Hematopoietic multipotent progenitor cell treated with erythropoietin and hydrocortisone succinate and interleukin-3 and kit ligand, for 17 days (in vitro differentiated cells): ENCODE measurements around the gene COX6B2.

Experiments
- DNase-seq: peaks from one replicate; pipeline ENCODE4 v3.0.0-alpha.2; 2015; ENCODE audit warnings: low spot score

Gene COX6B2

DNA sequence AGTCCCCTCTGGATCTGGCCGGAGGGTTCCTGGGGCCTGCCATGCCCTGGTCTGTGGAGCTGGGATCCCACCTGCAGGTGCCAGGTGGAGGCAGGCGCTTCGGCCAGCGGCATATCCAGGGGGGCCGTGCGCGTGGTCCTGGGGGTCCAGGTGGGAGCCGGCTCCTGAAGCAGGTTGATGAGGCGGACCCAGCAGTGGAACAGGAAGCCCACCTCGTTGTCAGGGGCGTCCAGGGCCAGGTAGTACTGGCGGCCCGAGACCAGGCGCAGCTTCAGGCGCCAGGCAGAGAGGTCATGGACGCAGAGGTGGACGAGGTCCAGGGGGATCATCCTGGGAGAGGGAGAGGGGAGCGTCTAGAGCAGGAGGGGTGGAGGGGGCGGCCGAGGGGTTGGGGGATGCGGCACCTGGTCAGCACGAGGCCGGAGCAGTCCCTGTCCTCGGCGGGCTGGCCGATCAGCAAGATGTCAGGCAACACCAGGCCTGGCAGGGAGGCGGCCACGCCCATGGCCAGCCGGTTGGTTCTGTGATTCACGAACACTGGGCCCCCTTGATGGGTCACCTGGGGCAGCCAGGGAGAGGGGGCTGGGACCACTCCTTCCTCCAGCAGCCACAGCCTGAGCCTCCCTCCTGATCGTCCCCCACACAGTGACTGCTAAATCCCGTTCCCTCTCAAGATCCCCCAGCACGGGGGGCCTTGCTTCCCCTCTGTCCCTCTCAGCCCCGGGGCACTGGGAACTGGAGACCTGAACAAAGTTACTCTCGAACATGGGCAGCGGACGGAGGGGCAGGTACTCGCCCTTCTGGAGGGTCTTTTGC, 7.9 kb upstream of the COX6B2 start:
- no peak for DNase-seq

DNA sequence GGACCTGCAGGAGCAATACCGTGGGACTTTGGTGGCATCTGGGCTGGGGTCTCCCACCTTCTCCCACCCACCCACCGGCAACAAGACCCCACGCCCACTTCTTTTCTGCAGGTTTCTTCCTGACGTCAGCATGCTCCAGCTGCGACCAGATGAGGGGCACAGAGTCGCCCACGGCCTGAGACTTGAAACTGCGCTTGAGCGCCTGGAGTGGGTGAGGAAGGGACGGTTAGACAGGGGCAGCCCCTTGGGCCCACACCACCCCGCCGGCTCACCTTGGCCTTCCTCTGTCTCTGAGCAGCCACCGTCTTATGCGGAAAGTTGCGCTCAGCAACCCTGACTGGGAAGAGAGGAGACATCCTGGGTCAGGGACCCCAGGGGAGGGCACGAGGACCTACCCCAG, 6.4 kb upstream of the COX6B2 start:
- no peak for DNase-seq

DNA sequence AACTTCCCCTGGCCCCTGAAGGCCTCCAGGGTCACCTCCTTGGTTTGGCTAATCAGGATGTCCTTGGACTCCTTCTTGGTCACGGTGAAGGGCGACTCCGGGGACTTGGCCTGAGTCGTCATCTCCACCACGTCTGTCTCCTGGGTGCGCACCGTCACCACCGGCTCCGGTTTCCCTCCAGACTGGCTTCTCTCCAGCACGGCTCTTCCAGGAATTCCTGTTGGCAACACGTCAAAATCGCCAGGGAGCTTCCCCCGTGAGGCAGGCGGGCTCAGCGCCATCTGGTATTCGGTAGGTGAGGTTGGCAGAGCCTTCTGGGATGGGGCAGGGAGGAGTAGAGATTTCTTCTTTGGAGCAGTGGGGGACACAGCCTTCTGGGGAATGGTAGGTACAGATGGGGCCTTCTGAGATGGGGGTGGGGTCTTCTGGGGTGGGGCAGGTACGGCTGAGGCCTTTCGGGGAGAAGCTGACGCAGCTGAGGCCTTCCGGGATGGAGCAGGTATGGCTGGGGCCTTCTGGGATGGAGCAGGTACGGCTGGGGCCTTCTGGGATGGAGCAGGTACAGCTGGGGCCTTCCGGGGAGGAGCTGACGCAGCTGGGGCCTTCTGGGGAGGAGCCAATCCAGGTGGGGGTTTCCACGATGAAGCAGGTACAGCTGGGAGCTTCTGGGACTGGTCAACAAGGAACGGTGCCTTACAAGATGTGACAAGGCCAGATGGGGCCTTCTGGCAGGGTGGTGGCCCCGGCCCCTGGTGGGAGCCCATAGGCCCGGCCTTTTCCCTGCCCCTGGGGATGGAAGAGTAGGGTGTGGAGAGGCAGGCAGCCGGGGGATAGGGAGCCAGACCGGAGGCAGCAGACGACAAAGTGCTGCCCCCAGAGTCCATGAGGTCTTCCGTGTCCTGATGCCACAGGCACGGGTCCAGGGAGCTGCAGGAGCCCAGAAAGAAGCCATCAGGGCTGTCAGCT, 4.7 kb upstream of the COX6B2 start:
- DNase-seq = no peak

DNA sequence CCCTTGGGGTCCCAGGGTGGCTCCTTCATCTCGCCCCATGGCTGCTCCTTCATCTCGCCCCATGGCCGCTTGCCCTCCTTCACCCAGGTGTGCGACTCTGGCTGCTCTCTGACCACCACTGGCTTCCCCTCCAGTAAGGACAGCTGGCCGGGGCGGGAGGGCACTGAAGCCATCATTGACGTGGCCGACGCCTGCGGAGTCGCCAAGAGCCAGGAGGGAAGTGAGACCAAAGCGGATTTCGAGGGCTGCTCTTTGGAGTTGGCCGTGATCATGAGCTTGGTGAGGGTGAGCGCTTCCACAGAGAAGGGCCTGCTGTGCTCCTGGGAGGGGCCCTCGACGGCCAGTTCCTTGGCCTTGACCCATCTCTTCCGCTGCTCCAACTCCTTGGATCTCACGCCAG, 4.0 kb upstream of the COX6B2 start:
- DNase-seq = no peak

DNA sequence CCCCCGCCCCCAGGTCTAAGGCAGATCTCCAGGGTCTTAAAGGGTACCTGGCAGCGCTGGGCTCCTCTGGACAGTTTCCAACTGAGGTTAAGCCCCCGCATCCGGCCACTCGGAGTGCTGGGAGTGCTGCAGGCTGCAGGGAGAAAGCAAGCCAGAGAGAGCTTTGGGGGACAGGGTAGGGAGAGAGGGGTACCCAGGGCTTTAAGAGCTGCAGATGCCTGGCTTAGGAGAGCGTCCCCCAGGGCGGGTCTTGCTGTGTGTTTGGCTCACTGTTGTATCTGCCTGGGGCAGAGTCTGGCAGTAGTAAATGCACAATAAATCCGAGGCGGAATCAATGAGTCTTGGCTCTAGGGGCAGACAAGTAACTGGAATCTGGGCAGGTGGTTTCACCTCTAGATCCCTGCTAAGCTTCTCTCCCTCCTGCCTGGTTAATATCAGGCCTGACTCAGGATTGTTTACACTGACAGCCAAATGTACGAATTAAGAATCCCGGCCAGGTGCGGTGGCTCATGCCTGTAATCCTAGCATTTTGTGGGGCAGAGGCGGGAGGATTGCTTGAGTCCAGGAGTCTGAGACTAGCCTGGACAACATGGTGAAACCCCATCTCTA, 798 bp upstream of the COX6B2 start:
- DNase-seq = no peak

DNA sequence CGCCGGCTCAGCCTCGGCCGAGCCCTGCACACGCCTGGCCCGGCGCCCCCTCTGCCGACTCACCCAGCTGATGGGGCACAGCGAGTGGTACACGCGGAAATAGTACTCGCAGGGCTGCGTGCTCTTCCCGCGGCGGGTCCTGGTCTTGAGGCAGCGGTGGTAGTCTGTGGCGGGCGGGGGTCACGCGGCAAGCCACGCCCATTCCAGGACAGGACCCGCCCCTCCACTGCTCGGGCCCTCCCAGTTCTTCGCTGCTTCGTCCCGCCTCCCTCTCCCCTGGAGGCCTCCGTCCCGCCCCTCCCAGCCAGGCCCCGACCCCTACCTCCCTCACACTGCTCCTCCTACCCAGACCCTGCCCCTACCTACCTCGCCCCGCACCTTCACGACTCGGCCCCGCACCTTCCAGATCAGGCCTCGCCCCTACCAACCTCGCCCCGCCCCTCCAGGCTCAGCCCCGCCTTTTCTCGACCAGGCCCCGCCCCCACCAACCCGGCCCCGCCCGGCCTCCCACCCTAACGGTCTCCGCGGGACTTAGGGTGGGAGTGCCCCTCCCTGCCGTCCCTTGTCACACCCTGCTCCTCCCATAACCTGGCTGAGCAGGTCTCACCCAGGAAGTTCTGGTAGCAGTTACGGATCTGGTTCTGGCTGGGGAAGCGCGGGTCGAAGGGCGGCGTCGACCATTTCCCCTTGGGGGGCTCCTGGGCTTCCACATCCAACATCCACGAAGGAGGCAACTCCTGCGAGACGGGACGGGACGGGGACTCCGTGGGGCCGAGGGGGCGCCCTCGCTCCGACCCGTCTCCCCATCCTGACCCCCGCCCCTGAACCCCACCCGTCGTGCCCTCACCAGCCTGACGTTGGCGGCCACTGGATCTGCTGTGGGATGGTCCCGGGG, 469 bp downstream of the COX6B2 start:
- peak; percentile 65 for DNase-seq

DNA sequence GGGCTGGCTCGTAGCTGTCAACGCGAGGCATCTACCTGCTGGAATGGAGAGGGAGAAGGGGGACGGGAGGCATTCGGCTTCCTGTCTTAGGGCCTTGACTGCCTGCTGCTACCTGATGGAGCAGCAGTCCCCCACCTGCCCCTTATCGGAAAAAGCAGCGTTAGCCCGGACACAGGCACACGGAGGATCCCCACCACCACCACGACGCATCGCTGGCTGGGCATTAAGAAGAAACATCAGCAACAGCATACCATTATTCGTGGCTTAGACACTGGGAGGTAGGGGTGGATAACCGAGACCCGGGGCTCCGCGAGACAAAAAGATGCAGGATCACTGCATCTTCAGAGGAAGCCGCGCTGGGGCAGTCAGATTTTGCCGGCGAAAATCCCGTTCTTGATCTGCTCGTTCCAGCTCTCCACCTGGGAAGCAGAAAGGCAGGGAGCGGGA, 1.1 kb downstream of the COX6B2 start:
- no peak for DNase-seq

DNA sequence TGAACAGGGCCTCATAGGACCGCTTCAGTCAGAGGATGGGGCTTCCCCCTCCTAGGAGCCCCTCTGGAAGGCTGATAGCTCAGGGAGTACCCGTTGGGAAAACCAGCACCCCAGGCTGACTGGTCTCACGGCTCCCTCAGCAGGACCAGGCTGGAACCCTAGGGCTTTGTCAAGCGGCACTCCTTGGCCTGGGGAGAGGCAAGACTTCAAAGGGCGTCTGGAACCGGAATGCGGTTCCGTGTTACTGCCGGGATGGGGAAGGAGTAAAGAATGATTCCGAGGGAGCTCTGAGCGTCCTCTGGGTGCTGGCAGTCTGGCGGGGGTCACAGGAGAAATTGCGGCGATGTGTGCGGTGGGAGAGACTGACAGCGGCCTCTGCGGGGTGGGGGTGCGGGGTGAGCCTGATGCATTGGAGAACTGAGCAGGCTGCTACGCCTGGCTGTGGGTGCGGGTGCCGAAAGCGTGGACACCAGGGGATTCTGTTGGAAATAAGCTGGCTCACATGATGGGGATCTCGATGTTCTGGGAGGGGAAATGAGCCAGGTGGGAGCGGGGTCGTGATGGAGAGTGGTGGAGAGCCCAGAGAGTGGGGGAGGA, 1.9 kb downstream of the COX6B2 start:
- no peak for DNase-seq

DNA sequence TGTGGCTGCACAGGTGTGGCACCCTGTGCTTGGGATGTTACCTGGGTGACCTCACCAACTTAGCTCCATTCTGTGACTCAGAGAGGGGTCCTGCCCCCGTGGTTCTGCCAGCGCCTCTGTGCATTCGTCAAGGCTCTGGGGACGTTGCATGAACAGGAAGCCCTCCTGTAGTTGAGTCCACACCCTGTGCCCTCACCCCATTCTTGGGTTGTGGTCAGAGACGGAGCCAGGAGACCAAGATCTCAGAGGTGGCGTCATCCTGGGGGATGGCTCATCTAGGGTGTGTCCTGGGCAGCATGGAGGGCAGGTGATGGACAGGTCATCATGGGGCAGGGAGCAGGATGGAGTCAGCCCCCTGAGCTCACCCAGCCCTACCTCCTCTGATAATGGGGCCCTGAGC, 2.5 kb downstream of the COX6B2 start:
- DNase-seq = no peak

DNA sequence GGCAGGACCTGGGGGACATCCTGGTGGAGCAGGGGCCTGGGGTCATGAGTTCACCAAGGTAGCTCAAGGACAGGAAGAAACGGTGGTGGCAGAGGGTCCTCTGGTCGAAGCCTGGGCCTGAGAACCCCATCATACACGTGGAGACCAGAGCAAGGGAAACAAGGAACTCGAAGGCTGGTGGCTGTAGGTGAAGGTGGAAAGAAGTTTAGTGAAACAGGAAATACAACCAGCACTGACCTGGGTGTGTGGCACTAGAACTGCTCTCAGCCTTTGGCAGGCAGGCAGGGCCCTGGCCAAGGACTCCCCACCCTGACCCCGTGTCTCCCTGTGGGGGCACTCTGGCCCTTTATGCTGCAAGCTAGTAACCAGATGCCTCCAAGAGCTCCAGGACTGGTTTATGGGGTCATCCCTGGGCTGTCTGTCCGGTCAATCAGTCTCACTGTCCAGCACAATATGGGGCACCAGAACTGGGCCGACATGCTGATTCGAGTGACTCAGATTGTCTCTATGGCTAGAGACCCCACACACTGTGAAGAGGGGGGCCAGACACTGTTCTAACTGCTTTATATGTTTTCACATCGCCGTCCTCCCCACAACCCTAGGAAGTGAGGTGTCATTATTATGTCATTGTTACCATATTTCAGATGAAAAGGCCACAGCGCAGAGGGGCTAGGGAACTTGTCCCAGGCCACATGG, 3.8 kb downstream of the COX6B2 start:
- DNase-seq = no peak

DNA sequence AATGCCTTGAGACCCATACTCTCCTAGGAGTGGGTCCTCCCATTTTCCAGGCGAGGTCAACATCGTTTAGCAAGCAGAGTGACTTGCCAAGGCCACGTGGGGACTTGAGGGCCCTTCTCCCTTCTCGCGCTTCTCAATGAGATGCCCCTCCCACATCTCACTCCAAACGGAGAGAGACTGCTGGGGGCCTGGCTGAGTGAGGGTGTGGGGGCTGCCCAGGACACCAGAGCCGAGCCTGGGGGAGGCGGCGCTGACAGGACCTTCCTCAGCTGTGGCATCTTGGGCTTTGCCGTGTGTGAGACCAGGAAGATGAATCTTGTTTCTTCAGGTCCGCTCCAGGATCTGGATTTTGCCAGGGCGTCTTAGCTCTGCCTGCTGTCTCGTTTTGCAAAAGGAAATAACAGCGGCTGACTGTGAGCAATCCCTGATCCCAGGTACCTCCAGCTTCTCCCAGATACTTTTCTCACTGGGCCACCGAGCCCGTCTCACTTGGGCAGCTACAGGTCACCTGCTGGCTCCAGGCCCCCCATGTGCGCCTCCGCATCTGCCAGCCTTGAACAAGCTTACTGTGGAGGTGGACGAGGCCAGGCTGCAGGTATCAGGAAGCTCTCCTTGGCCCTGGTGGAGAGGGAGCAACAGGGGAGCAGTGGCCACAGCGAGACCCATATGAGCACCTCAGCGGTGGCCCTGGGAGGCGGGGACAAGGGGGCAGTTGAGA, 6.0 kb downstream of the COX6B2 start:
- DNase-seq = no peak

DNA sequence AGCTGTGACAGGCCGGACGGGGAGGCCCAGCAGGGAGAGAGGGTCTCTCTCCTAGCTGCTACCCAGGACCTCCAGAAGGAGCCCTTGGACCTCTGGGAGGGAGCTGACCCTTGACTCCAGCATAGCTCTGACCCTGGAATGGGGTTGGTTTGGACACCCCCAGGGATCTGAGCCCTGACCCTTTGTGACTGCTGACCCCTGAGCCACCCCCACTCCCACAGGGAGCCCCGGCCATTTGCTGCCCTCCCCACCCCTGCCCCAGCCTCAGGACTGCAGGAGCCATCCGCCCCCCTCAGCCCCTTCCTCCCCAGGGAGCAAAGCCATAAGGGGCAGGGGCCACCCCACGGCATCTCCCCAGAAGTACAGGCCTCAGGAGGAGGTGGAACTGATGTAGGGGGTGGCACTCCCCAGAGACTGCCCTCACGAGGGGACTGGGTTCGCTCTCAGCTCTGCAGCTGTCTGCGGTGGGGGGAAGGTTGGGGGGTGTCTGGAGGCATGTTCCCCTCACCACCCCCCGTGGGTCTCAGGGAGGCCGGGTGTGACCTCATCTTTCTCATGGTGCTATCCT, 7.0 kb downstream of the COX6B2 start:
- no peak for DNase-seq

DNA sequence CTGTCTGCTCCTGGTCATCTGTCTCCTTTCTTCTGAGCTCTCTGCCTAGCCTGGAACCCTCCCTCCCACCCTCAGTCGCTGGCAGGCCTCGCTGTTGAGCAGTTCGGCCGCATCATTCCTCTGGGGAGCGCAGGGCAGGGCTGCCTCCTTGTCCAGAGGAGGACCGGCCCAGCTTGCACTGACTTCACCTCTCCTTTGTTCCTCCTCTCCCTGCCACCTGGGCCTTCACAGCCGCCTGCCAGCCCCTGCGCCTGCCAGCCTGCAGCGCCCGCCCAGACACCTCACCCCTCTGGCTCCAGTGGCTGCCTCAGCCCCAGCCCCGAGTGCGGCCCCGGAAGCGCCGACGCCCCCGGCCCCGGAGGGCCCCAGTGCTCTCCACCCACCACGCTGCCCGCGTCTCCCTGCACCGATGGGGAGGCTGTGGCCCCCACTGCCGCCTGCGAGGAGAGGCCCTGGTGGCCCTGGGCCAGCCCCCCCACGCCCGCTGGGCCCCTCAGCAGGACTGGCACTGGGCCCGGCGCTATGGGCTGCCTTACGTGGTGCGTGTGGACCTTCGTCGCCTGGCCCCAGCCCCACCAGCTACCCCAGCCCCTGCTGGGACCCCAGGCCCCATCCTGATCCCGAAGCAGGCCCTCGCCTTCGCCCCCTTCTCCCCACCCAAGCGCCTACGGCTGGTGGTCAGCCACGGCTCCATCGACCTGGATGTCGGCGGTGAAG, 7.6 kb downstream of the COX6B2 start:
- no peak for DNase-seq

DNA sequence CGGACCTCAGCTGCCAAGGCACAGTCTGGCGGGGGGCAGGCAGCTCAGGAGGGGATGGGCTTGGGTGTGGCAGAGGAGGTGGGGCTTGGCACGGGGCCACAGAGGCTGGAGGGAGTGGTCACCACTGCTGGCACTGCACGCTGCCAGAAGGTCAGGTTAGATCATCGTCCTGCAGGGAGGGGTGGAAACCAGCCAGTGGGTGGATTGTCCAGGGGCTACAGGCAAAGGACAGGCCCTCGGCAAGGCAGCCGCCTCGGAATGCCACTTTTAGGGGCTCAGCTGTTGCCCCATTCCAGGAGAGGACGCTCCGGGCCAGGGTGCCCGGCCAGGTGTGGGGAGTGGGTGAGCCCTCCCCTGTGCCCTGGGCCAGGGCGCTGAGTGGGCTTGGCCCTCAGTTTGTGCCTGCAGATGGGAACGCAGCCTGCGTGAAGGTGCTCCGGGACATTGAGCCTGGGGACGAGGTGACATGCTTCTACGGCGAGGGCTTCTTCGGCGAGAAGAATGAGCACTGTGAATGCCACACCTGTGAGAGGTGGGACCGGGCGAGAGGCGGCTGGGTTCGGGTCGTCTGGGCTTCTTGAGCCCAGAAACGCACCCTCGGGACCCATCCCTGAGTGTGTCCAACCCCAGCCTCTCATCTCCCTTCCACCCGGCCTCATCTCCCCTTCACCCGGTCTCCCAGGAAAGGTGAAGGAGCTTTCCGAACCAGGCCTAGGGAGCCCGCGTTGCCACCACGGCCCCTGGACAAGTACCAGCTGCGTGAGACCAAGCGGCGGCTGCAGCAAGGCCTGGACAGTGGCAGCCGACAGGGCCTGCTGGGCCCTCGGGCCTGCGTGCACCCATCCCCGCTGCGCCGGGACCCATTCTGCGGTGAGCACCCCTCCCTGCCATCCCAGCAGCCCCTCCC, 8.4 kb downstream of the COX6B2 start:
- DNase-seq = peak; percentile 79

DNA sequence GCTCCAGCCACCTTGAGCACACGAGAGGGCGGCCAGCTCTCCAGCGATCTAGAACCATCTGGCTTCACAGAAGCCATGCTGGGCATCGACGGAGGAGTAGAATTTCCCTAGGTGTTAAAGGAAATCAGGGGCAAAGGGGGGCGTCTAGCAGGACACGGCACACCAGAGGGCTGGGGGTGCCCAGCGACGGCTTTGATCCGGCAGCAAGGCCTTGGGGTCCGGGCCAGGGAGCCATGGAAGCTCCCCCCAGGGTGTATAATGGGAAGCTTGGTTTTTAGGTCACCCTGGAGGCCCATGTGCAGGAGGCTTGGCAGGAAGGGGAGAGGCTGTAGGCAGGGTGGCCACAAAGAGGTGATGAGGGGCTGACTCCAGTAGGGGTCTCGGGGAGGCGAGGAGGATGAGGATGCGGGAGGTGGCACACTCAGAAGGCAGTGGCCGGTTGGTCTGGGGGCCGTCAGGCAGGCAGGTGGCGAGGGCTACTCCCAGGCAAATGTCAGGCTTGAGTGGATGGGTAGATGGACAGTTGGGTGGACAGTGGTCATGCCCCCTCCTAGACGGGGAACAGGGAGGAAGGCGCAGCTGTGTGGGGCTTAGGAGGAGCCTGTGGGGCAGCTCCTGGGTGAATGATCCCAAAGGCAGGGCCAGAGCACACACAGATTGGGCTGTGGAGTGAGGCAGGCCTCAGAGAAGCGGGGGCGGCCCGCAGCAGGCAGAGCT, 9.3 kb downstream of the COX6B2 start:
- no peak for DNase-seq

DNA sequence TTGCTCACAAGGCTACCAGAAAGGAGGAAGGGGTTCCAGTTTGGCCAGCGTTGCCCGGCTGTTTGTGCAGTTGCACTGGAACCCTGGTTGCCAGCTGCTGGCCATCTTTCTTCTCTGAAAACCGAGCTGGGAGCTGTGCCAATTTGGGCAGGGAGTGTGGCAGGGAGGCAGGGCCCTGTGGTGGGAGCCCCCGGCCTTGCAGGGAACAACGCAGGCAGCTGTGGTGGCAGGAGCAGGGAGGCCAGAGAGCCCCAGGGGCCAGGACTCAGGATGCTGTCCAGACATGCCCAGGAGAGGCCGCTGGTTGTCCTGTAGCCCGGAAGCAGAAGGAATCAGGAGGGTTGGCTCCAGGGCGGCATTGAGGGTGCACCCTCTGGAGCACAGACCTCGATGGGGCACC, 10.1 kb downstream of the COX6B2 start:
- no peak for DNase-seq
